Measurements from ENCODE around the gene MARCO. TPM values are rescaled to one million over a fixed set of nuclear protein-coding genes. Genes with fewer than 3 reads are reported as not detected.
"Not testable (repeated sequence)": the region's sequence is repeated elsewhere in the genome, so short reads cannot be mapped to it uniquely, and the experiment has no call there.

MARCO gene
- total and polyA plus RNA-seq, 4 donors: 20.3 to 833 (median 163) TPM

GRCh38 chr2:119029297-119029696 is 87.3 kb downstream of the MARCO start:
- Histone ChIP-seq H3K27ac (ENCODE audit: low read depth in 1 of 2, low read length in 1 of 2) (no peak overlapping the region), H3K27me3 (ENCODE audit: control insufficient read depth in 3 of 3, insufficient read depth in 3 of 3, low read length in 2 of 3) (no peaks in the 10 kb centered on the region), H3K4me3 (no peak overlapping the region), H3K9ac (ENCODE audit: insufficient read depth in 1 of 2, low read length in 2 of 2) (no peak overlapping the region), H3K36me3 (ENCODE audit: control insufficient read depth in 4 of 4, insufficient read depth in 4 of 4, low read length in 4 of 4) (no peaks in the 10 kb centered on the region), H3K4me1 (ENCODE audit: control insufficient read depth in 5 of 5, insufficient read depth in 5 of 5, low read length in 5 of 5) (no peaks in the 10 kb centered on the region), H3K9me3 (ENCODE audit: control insufficient read depth in 4 of 4, insufficient read depth in 3 of 4, low read length in 3 of 4) (peaks cover 0 to 3% (median 0%) of the 10 kb centered on the region in 4 donors)
- DNase-seq: peak in 1 of 3 donors; percentile 16
- 66 to 74% methylated on average over 5 of the region's 5 CpGs for WGBS, 2 donors
- ATAC-seq (ENCODE audit: insufficient read depth, low FRiP score): no peak
- TF ChIP-seq CTCF (IDR thresholded peaks at IDR 0.05; ENCODE audit: control extremely low read depth, extremely low read depth): no peak

- H3K27ac ChIP-seq (ENCODE audit: low read depth in 1 of 2, low read length in 1 of 2); H3K27me3 ChIP-seq (ENCODE audit: control insufficient read depth in 3 of 3, insufficient read depth in 3 of 3, low read length in 2 of 3); H3K9ac ChIP-seq (ENCODE audit: insufficient read depth in 1 of 2, low read length in 2 of 2); ATAC-seq (ENCODE audit: insufficient read depth, low FRiP score); DNase-seq; H3K36me3 ChIP-seq (ENCODE audit: control insufficient read depth in 4 of 4, insufficient read depth in 4 of 4, low read length in 4 of 4); H3K4me3 ChIP-seq; H3K9me3 ChIP-seq (ENCODE audit: control insufficient read depth in 4 of 4, insufficient read depth in 3 of 4, low read length in 3 of 4); H3K4me1 ChIP-seq (ENCODE audit: control insufficient read depth in 5 of 5, insufficient read depth in 5 of 5, low read length in 5 of 5): not testable (repeated sequence)
- WGBS, 2 donors: 76 to 81% methylated on average over 5 of the region's 5 CpGs
Observed at GRCh38 chr2:119037922-119038321, 95.9 kb downstream of the MARCO start.

- DNase-seq (no peak), ATAC-seq (ENCODE audit: insufficient read depth, low FRiP score) (no peak)
- Histone ChIP-seq H3K4me3 (no peak overlapping the region), H3K4me1 (ENCODE audit: control insufficient read depth in 5 of 5, insufficient read depth in 5 of 5, low read length in 5 of 5) (no peaks in the 10 kb centered on the region), H3K27me3 (ENCODE audit: control insufficient read depth in 3 of 3, insufficient read depth in 3 of 3, low read length in 2 of 3) (no peaks in the 10 kb centered on the region), H3K36me3 (ENCODE audit: control insufficient read depth in 4 of 4, insufficient read depth in 4 of 4, low read length in 4 of 4) (no peaks in the 10 kb centered on the region), H3K9me3 (ENCODE audit: control insufficient read depth in 4 of 4, insufficient read depth in 3 of 4, low read length in 3 of 4) (no peaks in the 10 kb centered on the region), H3K9ac (ENCODE audit: insufficient read depth in 1 of 2, low read length in 2 of 2) (no peak overlapping the region), H3K27ac (ENCODE audit: low read depth in 1 of 2, low read length in 1 of 2) (no peak overlapping the region)
- no peak for TF ChIP-seq CTCF (IDR thresholded peaks at IDR 0.05; ENCODE audit: control extremely low read depth, extremely low read depth)
- 90 to 91% methylated on average over 11 of the region's 11 CpGs for WGBS, 2 donors
Observed at GRCh38 chr2:119040730-119041129, 98.7 kb downstream of the MARCO start.

Other genes starting within 250 kb of the MARCO start
- not detected for gene EN1, start 94.5 kb upstream of the MARCO start, total RNA-seq
- gene EN1, start 94.5 kb upstream of the MARCO start, polyA plus RNA-seq: not detected
- gene C1QL2, start 216.6 kb downstream of the MARCO start, total RNA-seq: under 1 TPM in 1 of 2 donors, not detected in 1; 0.31 TPM
- gene C1QL2, start 216.6 kb downstream of the MARCO start, polyA plus RNA-seq: under 1 TPM in 1 of 2 donors, not detected in 1; 0.03 TPM

All from lung (tissue), 12 donors.